Measurements from ENCODE around the gene UPB1. TPM values are rescaled to one million over a fixed set of nuclear protein-coding genes. Genes with fewer than 3 reads are reported as not detected.
A peak's percentile ranks its signal among the peaks of the same experiment; 100 is the strongest.
"Not testable (repeated sequence)": the region's sequence is repeated elsewhere in the genome, so short reads cannot be mapped to it uniquely, and the experiment has no call there.

The UPB1 gene
- total and polyA plus RNA-seq, 9 of the 15 experiments (the other 6 are each of a cell fraction or from before 2014, with no cell fraction given), result 0.06 to 0.11 TPM; not detected in 7

GRCh38 chr22:24550902-24551435, 55.8 kb downstream of the UPB1 start:
- ChIA-PET POLR2A (interaction anchor here (1.0 to 1.5 kb wide), 2 partner anchors 11 to 370 kb away, joined by 5 to 7 read pairs; no protein-coding TSS in a partner anchor), CTCF (ENCODE audit: low intra/inter-chr PET ratio) (no interaction called here)
- intact Hi-C loops (cut with micrococcal nuclease), result no loop called here
- BruUV-seq (replicated peaks), result no TSS peak
- Histone ChIP-seq H3K9me1 (ENCODE audit: control insufficient read depth, insufficient read depth, low read length) (no peaks in the 10 kb centered on the region), H4K20me1 (replicated peaks; ENCODE audit: control insufficient read depth, insufficient read depth, low read length) (0 out of 2 replicates have a peak, but pooled peaks cover 13% of the 10 kb centered on the region), H3K27ac (ENCODE audit: extremely low read depth, low read depth, low read length) (no peak overlapping the region), H3K4me2 (ENCODE audit: insufficient read depth, low read length) (no peak overlapping the region), H3K9ac (ENCODE audit: insufficient read depth in 1 of 2, low read depth in 2 of 2, low read length in 2 of 2) (peak overlapping the region in 1 of 2 experiments; percentile 74; a peak in 1 of 4 replicates), H3K9me3 (replicated peaks; ENCODE audit: control insufficient read depth, insufficient read depth, low read depth, low read length) (no peaks in the 10 kb centered on the region), H3K4me3 (no peak overlapping the region), H3K36me3 (ENCODE audit: control insufficient read depth, insufficient read depth, low read length) (peaks cover 50% of the 10 kb centered on the region; the same call in 2 of the 3 replicates), H2AFZ (ENCODE audit: low read depth, low read length) (no peak overlapping the region), H3K4me1 (replicated peaks in 1 of 2; ENCODE audit: control insufficient read depth in 2 of 2, insufficient read depth in 2 of 2, low read length in 2 of 2) (peaks cover 13 to 19% of the 10 kb centered on the region in 2 experiments; a peak in 4 of 5 replicates), H3K27me3 (ENCODE audit: control insufficient read depth in 2 of 2, insufficient read depth in 2 of 2, low read length in 2 of 2) (no peaks in the 10 kb centered on the region), H3K79me2 (ENCODE audit: control insufficient read depth, insufficient read depth, low read length) (peaks cover 52% of the 10 kb centered on the region)
- FAIRE-seq (no peak), ATAC-seq (no peak), DNase-seq (ENCODE audit: extremely low read depth in 1 of 4, low spot score in 3 of 4) (no peak)
- TF ChIP-seq CXXC5 (CRISPR knock-in tag; IDR thresholded peaks at IDR 0.05) (no peak), RAD21 (CRISPR knock-in tag; conservative IDR thresholded peaks at IDR 0.05 in 1 of 2, IDR thresholded peaks at IDR 0.05 in 1 of 2) (no peak), SRF (CRISPR knock-in tag; IDR thresholded peaks at IDR 0.05) (no peak), PYGO2 (tag; IDR thresholded peaks at IDR 0.05) (no peak), TCFL5 (CRISPR knock-in tag; conservative IDR thresholded peaks at IDR 0.05) (no peak), TFAP4 (CRISPR knock-in tag; IDR thresholded peaks at IDR 0.05; ENCODE audit: borderline replicate concordance) (no peak)
- in situ Hi-C loops (cut with MboI), result no loop called here
- WGBS (ENCODE audit: insufficient coverage, low coverage, missing lambda C conversion rate), result 67% methylated on average over 5 of the region's 6 CpGs

- ATAC-seq; H3K27ac ChIP-seq (ENCODE audit: extremely low read depth, low read depth, low read length); H3K9ac ChIP-seq (ENCODE audit: insufficient read depth in 1 of 2, low read depth in 2 of 2, low read length in 2 of 2); DNase-seq (ENCODE audit: extremely low read depth in 1 of 4, low spot score in 3 of 4); H3K27me3 ChIP-seq (ENCODE audit: control insufficient read depth in 2 of 2, insufficient read depth in 2 of 2, low read length in 2 of 2); in situ Hi-C loops (cut with MboI); H3K9me3 ChIP-seq (replicated peaks; ENCODE audit: control insufficient read depth, insufficient read depth, low read depth, low read length); BruUV-seq (replicated peaks); H3K4me3 ChIP-seq; H2AFZ ChIP-seq (ENCODE audit: low read depth, low read length); intact Hi-C loops (cut with micrococcal nuclease); H3K9me1 ChIP-seq (ENCODE audit: control insufficient read depth, insufficient read depth, low read length); CTCF ChIA-PET (ENCODE audit: low intra/inter-chr PET ratio); FAIRE-seq: not testable (repeated sequence)
- Histone ChIP-seq H3K36me3 (ENCODE audit: control insufficient read depth, insufficient read depth, low read length) (peaks cover 45% of the 10 kb centered on the region; the same call in 2 of the 3 replicates), H4K20me1 (replicated peaks; ENCODE audit: control insufficient read depth, insufficient read depth, low read length) (0 out of 2 replicates have a peak, but pooled peaks cover 13% of the 10 kb centered on the region), H3K4me1 (replicated peaks in 1 of 2; ENCODE audit: control insufficient read depth in 2 of 2, insufficient read depth in 2 of 2, low read length in 2 of 2) (peaks cover 18 to 21% of the 10 kb centered on the region in 2 experiments; a peak in 4 of 5 replicates), H3K4me2 (ENCODE audit: insufficient read depth, low read length) (peak overlapping the region; percentile 99; the same call in 1 of the 2 replicates), H3K79me2 (ENCODE audit: control insufficient read depth, insufficient read depth, low read length) (peaks cover 69% of the 10 kb centered on the region)
- WGBS (ENCODE audit: insufficient coverage, low coverage, missing lambda C conversion rate), result 86% methylated on average over 6 of the region's 10 CpGs
- POLR2A ChIA-PET, result interaction anchor here (0.9 to 2.4 kb wide), 3 partner anchors 13 to 26 kb away, joined by 3 to 13 read pairs (median 4); no protein-coding TSS in a partner anchor
Observed at GRCh38 chr22:24552503-24553286, 57.6 kb downstream of the UPB1 start.

Data from K562 (cell line).